Endometrial microvascular endothelial cells (primary cell): ENCODE data around the gene CELF6. TPM values are rescaled to one million over a fixed set of nuclear protein-coding genes. Genes with fewer than 3 reads are reported as not detected.

Source experiments
- in situ Hi-C: cut with HindIII; loops from 2 replicates; pipeline ENCODE4 v1.10.0; 2017; ENCODE audit warnings: low sequenced_read_pairs, low pct_unique_long_range_greater_than_20kb; ENCODE audit errors: inconsistent ontology term
- total RNA-seq: library from RNA; depleted of rRNA; stranded (reverse); fragments of >200 nt; gene quantifications from one replicate; pipeline ENCODE4 v1.2.3, GENCODE V29; 2015; ENCODE audit errors: inconsistent ontology term

The CELF6 gene
- total RNA-seq, 1 donor from 2014 or later = not detected

DNA sequence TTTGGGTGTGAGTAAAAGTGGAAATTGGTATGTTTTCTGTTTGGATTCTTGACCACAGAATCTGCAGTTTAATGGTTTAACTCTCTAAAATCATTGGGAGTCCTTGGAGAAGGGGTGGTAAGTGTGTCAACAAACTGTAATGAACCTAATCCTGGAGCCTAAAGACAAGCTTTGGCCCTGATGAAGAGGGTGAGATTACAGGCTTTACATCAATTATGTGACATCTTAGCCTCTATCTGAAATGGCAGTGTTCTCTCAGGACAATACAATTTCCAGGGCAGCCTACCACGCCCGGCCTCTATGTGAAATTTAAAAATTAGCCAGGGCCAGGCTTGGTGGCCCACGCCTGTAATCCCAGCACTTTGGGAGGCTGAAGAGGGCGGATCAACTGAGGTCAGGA, 84.7 kb downstream of the CELF6 start:
- in situ Hi-C loops = no loop called here

Other genes with a start within 250 kb of the CELF6 start
- gene MYO9A, start 202.0 kb downstream of the CELF6 start, total RNA-seq = 15.7 TPM
- gene SENP8, start 201.8 kb downstream of the CELF6 start, total RNA-seq = 2.0 TPM
- gene GRAMD2A, start 122.4 kb downstream of the CELF6 start, total RNA-seq = 0.74 TPM
- 1,892 TPM for gene PKM, start 89.0 kb downstream of the CELF6 start, total RNA-seq
- 13.4 TPM for gene PARP6, start 47.6 kb downstream of the CELF6 start, total RNA-seq
- gene HEXA, start 55.9 kb upstream of the CELF6 start, total RNA-seq = 67.2 TPM
- not detected for gene TMEM202, start 78.1 kb upstream of the CELF6 start, total RNA-seq
- gene ARIH1, start 154.2 kb upstream of the CELF6 start, total RNA-seq = 24.1 TPM